Loucy (cell line): ENCODE results near the gene MUC5B.

Experiments used
- H2AFZ ChIP-seq: fragments of 200-600 bp; sonication (generic); 2 replicates; pipeline ENCODE4 v1.6.0; 2016; ENCODE audit warnings: antibody characterized with exemption, mild to moderate bottlenecking, low read length, moderate library complexity
- H3F3A ChIP-seq: fragments of 200-600 bp; 2 replicates; pipeline ENCODE4 v1.6.0; 2016; ENCODE audit warnings: antibody characterized with exemption, low read depth, mild to moderate bottlenecking
- H3K27me3 ChIP-seq: fragments of 200-600 bp; sonication (generic); 2 replicates; pipeline ENCODE4 v1.6.1; 2014; ENCODE audit warnings: low read length, mild to moderate bottlenecking; ENCODE audit not compliant: insufficient read depth, poor library complexity, severe bottlenecking
- H3K36me3 ChIP-seq: fragments of 200-600 bp; sonication (generic); 2 replicates; pipeline ENCODE4 v1.6.1; 2016; ENCODE audit warnings: low read length; ENCODE audit not compliant: insufficient read depth
- H3K4me1 ChIP-seq: fragments of 200-600 bp; sonication (generic); 2 replicates; pipeline ENCODE4 v1.5.1; 2014; ENCODE audit warnings: low read length, mild to moderate bottlenecking; ENCODE audit not compliant: insufficient read depth, poor library complexity, severe bottlenecking
- H3K4me2 ChIP-seq: fragments of 200-600 bp; sonication (generic); 2 replicates; pipeline ENCODE4 v1.6.0; 2014; ENCODE audit warnings: antibody characterized with exemption, low read length, low read depth, mild to moderate bottlenecking; ENCODE audit not compliant: poor library complexity, severe bottlenecking
- H3K4me3 ChIP-seq: fragments of 200-600 bp; sonication (generic); 2 replicates; pipeline ENCODE4 v1.5.1; 2014; ENCODE audit warnings: low read length, mild to moderate bottlenecking, mixed read lengths; ENCODE audit not compliant: poor library complexity, severe bottlenecking
- H3K79me2 ChIP-seq: fragments of 200-600 bp; sonication (generic); 2 replicates; pipeline ENCODE4 v1.6.1; 2014; ENCODE audit warnings: low read length; ENCODE audit not compliant: insufficient read depth
- H3K9ac ChIP-seq: fragments of 200-600 bp; sonication (generic); 2 replicates; pipeline ENCODE4 v1.6.0; 2014; ENCODE audit warnings: mild to moderate bottlenecking, low read depth, low read length, moderate library complexity; ENCODE audit not compliant: poor library complexity, severe bottlenecking
- H3K9me2 ChIP-seq: fragments of 200-600 bp; sonication (generic); replicated peaks from 2 replicates; pipeline ENCODE4 v1.6.1; 2016; ENCODE audit warnings: low read depth, low read length, mixed read lengths
- H3K9me3 ChIP-seq: fragments of 200-600 bp; sonication (generic); 2 replicates; pipeline ENCODE4 v1.6.1; 2014; ENCODE audit warnings: mild to moderate bottlenecking, antibody characterized with exemption, low read length, low read depth; ENCODE audit not compliant: insufficient read depth
- H4K20me1 ChIP-seq: fragments of 200-600 bp; sonication (generic); 2 replicates; pipeline ENCODE4 v1.6.0; 2014; ENCODE audit warnings: antibody characterized with exemption, low read length, mild to moderate bottlenecking; ENCODE audit not compliant: insufficient read depth, poor library complexity, severe bottlenecking
- CTCF ChIP-seq: fragments of 200-600 bp; sonication (generic); conservative IDR thresholded peaks from 2 replicates; pipeline ENCODE4 v1.5.1; 2014; ENCODE audit warnings: mild to moderate bottlenecking, antibody characterized with exemption, low read length
- EZH2phosphoT487 ChIP-seq: fragments of 200-600 bp; IDR thresholded peaks from 2 replicates; pipeline ENCODE4 v1.6.1; 2018; ENCODE audit warnings: antibody characterized with exemption, mild to moderate bottlenecking, moderate library complexity, borderline replicate concordance

Gene MUC5B

GRCh38 chr11:1276866-1277615, 54.2 kb downstream of the MUC5B start:
- peaks cover 38% of the 10 kb centered on the region; the same call in 1 of the 2 replicates for H3K36me3 ChIP-seq
- H3K4me2 ChIP-seq: no peak overlapping the region
- TF ChIP-seq EZH2phosphoT487 (no peak), CTCF (no peak)
- no peak overlapping the region for H3K9ac ChIP-seq
- H3K27me3 ChIP-seq: no peaks in the 10 kb centered on the region
- no peaks in the 10 kb centered on the region for H3F3A ChIP-seq
- no peaks in the 10 kb centered on the region for H3K79me2 ChIP-seq
- no peak overlapping the region for H2AFZ ChIP-seq
- no peaks in the 10 kb centered on the region for H3K9me2 ChIP-seq
- H3K9me3 ChIP-seq: no peaks in the 10 kb centered on the region
- H4K20me1 ChIP-seq: no peaks in the 10 kb centered on the region
- H3K4me3 ChIP-seq: no peak overlapping the region
- no peaks in the 10 kb centered on the region for H3K4me1 ChIP-seq

GRCh38 chr11:1277936-1278512, 55.2 kb downstream of the MUC5B start:
- no peak overlapping the region for H3K9ac ChIP-seq
- H3K9me2 ChIP-seq: no peaks in the 10 kb centered on the region
- no peaks in the 10 kb centered on the region for H3K4me1 ChIP-seq
- H3K9me3 ChIP-seq: no peaks in the 10 kb centered on the region
- H2AFZ ChIP-seq: no peak overlapping the region
- H3K4me3 ChIP-seq: no peak overlapping the region
- peaks cover 39% of the 10 kb centered on the region; the same call in 1 of the 2 replicates for H3K36me3 ChIP-seq
- H3F3A ChIP-seq: no peaks in the 10 kb centered on the region
- no peaks in the 10 kb centered on the region for H3K79me2 ChIP-seq
- no peak overlapping the region for H3K4me2 ChIP-seq
- no peaks in the 10 kb centered on the region for H3K27me3 ChIP-seq
- no peaks in the 10 kb centered on the region for H4K20me1 ChIP-seq
- TF ChIP-seq EZH2phosphoT487: no peak
- TF ChIP-seq CTCF: no peak

- H2AFZ ChIP-seq: no peak overlapping the region
- no peaks in the 10 kb centered on the region for H3F3A ChIP-seq
- no peaks in the 10 kb centered on the region for H3K27me3 ChIP-seq
- peaks cover 47% of the 10 kb centered on the region; the same call in 1 of the 2 replicates for H3K36me3 ChIP-seq
- H3K9me3 ChIP-seq: no peaks in the 10 kb centered on the region
- no peak overlapping the region for H3K4me3 ChIP-seq
- H3K9ac ChIP-seq: no peak overlapping the region
- no peaks in the 10 kb centered on the region for H3K9me2 ChIP-seq
- TF ChIP-seq CTCF: no peak
- no peak for TF ChIP-seq EZH2phosphoT487
- no peaks in the 10 kb centered on the region for H3K79me2 ChIP-seq
- no peaks in the 10 kb centered on the region for H3K4me1 ChIP-seq
- no peak overlapping the region for H3K4me2 ChIP-seq
- no peaks in the 10 kb centered on the region for H4K20me1 ChIP-seq
These were observed 56.2 kb downstream of the MUC5B start for GRCh38 chr11:1278766-1279673.
